HEK293 (cell line): Measurements from ENCODE around the gene MLN.
A peak's percentile ranks its signal among the peaks of the same experiment; 100 is the strongest.

Source experiments
- CTCF ChIA-PET: fragments of 350-600 bp; formaldehyde crosslinking; extraction: SDS; loops from one replicate; lab custom pipeline; 2021; ENCODE audit warnings: antibody characterized with exemption; lab: Yijun Ruan, JAX
- POLR2A ChIA-PET: fragments of 300-600 bp; formaldehyde crosslinking; extraction: SDS; loops from one replicate; lab custom pipeline; 2020; ENCODE audit warnings: antibody characterized with exemption, inconsistent platforms; lab: Yijun Ruan, JAX
- H3K27ac ChIP-seq: fragments of 200-500 bp; sonication (Bioruptor generic); 2 replicates; pipeline ENCODE4 v1.5.1; 2014; ENCODE audit warnings: low read depth, low read length, control low read depth, inconsistent platforms; ENCODE audit errors: extremely low read depth
- H3K36me3 ChIP-seq, 2 experiments: fragments of 200-500 bp in 1 of 2; sonication (Bioruptor generic) in 1 of 2; 1 replicate in 1 of 2; 2 replicates in 1 of 2; pipeline ENCODE4 v1.5.1; 2014 to 2017; ENCODE audit warnings: inconsistent platforms in 2 of 2, low read length in 2 of 2; ENCODE audit not compliant: control insufficient read depth in 2 of 2, insufficient read depth in 1 of 2
- H3K4me1 ChIP-seq: fragments of 200-500 bp; sonication (Bioruptor generic); 2 replicates; pipeline ENCODE4 v1.5.1; 2014; ENCODE audit warnings: mild to moderate bottlenecking, low read length, inconsistent platforms; ENCODE audit not compliant: control insufficient read depth, insufficient read depth
- H3K4me3 ChIP-seq: 2 replicates; pipeline ENCODE4 v1.5.1; 2011; ENCODE audit warnings: low read depth, mild to moderate bottlenecking, control low read depth, low read length, moderate library complexity
- H3K9me3 ChIP-seq: fragments of 200-500 bp; sonication (Bioruptor generic); 2 replicates; pipeline ENCODE4 v1.5.1; 2014; ENCODE audit warnings: low read depth, low read length, inconsistent platforms; ENCODE audit not compliant: control insufficient read depth, insufficient read depth
- BCL11A ChIP-seq: fragments of 450-650 bp; formaldehyde crosslinking; IDR thresholded peaks from 2 replicates; pipeline ENCODE4 v1.5.1; 2016; ENCODE audit warnings: low read depth, missing biosample characterization, missing genetic modification characterization
- GLIS2 ChIP-seq: fragments of 450-650 bp; formaldehyde crosslinking; IDR thresholded peaks from 2 replicates; pipeline ENCODE4 v1.5.1; 2016; ENCODE audit warnings: missing biosample characterization, missing genetic modification characterization
- HOXA7 ChIP-seq: sonication (generic); formaldehyde crosslinking; IDR thresholded peaks from 2 replicates; pipeline ENCODE4 v1.8.1; 2022; ENCODE audit warnings: missing genetic modification reagents, borderline replicate concordance
- HOXD13 ChIP-seq: sonication (generic); formaldehyde crosslinking; IDR thresholded peaks from 2 replicates; pipeline ENCODE4 v1.8.0; 2022; ENCODE audit warnings: missing genetic modification reagents, borderline replicate concordance
- SCRT2 ChIP-seq: fragments of 450-650 bp; formaldehyde crosslinking; IDR thresholded peaks from 2 replicates; pipeline ENCODE4 v1.5.1; 2016; ENCODE audit warnings: missing biosample characterization, missing genetic modification characterization
- TCF7L2 ChIP-seq: IDR thresholded peaks from 2 replicates; pipeline ENCODE4 v1.6.1; 2011; ENCODE audit warnings: low read depth, mild to moderate bottlenecking, inconsistent platforms, low read length, moderate library complexity, borderline replicate concordance
- ZBTB20 ChIP-seq: fragments of 450-650 bp; formaldehyde crosslinking; IDR thresholded peaks from 2 replicates; pipeline ENCODE4 v1.5.1; 2016; ENCODE audit warnings: missing biosample characterization, missing genetic modification characterization
- ZBTB7A ChIP-seq: fragments of 450-650 bp; formaldehyde crosslinking; IDR thresholded peaks from 2 replicates; pipeline ENCODE4 v1.5.1; 2016; ENCODE audit warnings: low read depth, missing biosample characterization, missing genetic modification characterization
- ZFHX2 ChIP-seq: fragments of 450-650 bp; formaldehyde crosslinking; conservative IDR thresholded peaks from 2 replicates; pipeline ENCODE4 v1.5.1; 2016; ENCODE audit warnings: missing biosample characterization, missing genetic modification characterization
- ZFP3 ChIP-seq: fragments of 450-650 bp; formaldehyde crosslinking; IDR thresholded peaks from 2 replicates; pipeline ENCODE4 v1.5.1; 2016; ENCODE audit warnings: low read depth, missing biosample characterization, missing genetic modification characterization
- ZNF214 ChIP-seq: fragments of 450-650 bp; formaldehyde crosslinking; IDR thresholded peaks from 2 replicates; pipeline ENCODE4 v1.5.1; 2017; ENCODE audit warnings: missing biosample characterization, mild to moderate bottlenecking, missing genetic modification characterization, borderline replicate concordance
- ZNF23 ChIP-seq: fragments of 450-650 bp; formaldehyde crosslinking; IDR thresholded peaks from 2 replicates; pipeline ENCODE4 v1.5.1; 2016; ENCODE audit warnings: missing biosample characterization, missing genetic modification characterization, borderline replicate concordance
- ZNF404 ChIP-seq: fragments of 450-650 bp; formaldehyde crosslinking; IDR thresholded peaks from 2 replicates; pipeline ENCODE4 v1.5.1; 2017; ENCODE audit warnings: missing biosample characterization, missing genetic modification characterization
- ZNF423 ChIP-seq: fragments of 450-650 bp; formaldehyde crosslinking; IDR thresholded peaks from 2 replicates; pipeline ENCODE4 v1.5.1; 2016; ENCODE audit warnings: missing biosample characterization, missing genetic modification characterization
- ZNF513 ChIP-seq: fragments of 450-650 bp; IDR thresholded peaks from 2 replicates; pipeline ENCODE4 v1.5.1; 2018; ENCODE audit warnings: missing biosample characterization, missing genetic modification characterization
- ZNF514 ChIP-seq: fragments of 450-650 bp; formaldehyde crosslinking; IDR thresholded peaks from 2 replicates; pipeline ENCODE4 v1.5.1; 2016; ENCODE audit warnings: missing biosample characterization, missing genetic modification characterization
- ZNF521 ChIP-seq: fragments of 450-650 bp; formaldehyde crosslinking; IDR thresholded peaks from 2 replicates; pipeline ENCODE4 v1.5.1; 2017; ENCODE audit warnings: missing biosample characterization, mild to moderate bottlenecking, missing genetic modification characterization
- ZNF548 ChIP-seq: fragments of 450-650 bp; formaldehyde crosslinking; IDR thresholded peaks from 2 replicates; pipeline ENCODE4 v1.5.1; 2016; ENCODE audit warnings: missing biosample characterization, missing genetic modification characterization
- TF ChIP-seq, protein P1 (sequence below): fragments of 450-650 bp; formaldehyde crosslinking; IDR thresholded peaks from 2 replicates; pipeline ENCODE4 v1.5.1; 2016; ENCODE audit warnings: missing biosample characterization, missing genetic modification characterization
- TF ChIP-seq, protein P2 (sequence below): fragments of 450-650 bp; formaldehyde crosslinking; IDR thresholded peaks from 2 replicates; pipeline ENCODE4 v1.5.1; 2016; ENCODE audit warnings: missing biosample characterization, missing genetic modification characterization
- TF ChIP-seq, protein P3 (sequence below): fragments of 450-650 bp; formaldehyde crosslinking; IDR thresholded peaks from 2 replicates; pipeline ENCODE4 v1.5.1; 2016; ENCODE audit warnings: missing biosample characterization, missing genetic modification characterization

MLN gene

DNA sequence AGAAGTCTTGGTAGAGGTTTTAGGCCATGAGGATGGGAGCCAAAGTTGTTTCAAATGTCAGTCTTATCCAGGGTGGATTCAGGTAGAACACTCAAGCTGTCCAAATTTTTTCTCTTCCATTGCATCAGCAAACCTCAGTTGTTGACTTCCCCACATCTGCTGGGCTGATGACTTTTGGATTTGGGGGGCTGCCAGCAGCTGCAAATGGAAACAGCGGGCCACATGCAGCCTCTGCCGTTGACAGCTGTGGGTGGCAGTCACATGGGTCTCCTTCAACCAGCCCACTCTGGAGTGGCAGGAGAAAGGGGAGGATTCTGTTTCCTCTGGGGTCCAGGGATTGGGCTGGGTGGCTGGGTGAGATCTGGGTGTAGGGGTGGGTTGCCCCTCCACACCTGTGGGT is 5.8 kb upstream of the MLN start:
- no peak overlapping the region for H3K27ac ChIP-seq
- H3K36me3 ChIP-seq, result no peaks in the 10 kb centered on the region
- H3K4me1 ChIP-seq, result no peaks in the 10 kb centered on the region
- ChIA-PET POLR2A (interaction anchor here (0.6 kb wide), 1 partner anchor 190 kb away, joined by 3 read pairs; no protein-coding TSS in a partner anchor), CTCF (no interaction called here)
- H3K9me3 ChIP-seq, result no peaks in the 10 kb centered on the region
- H3K4me3 ChIP-seq, result no peak overlapping the region
- TF ChIP-seq ZNF513 (tag by site-specific recombination) (no peak), ZFHX2 (tag by site-specific recombination) (peak; percentile 73)

DNA sequence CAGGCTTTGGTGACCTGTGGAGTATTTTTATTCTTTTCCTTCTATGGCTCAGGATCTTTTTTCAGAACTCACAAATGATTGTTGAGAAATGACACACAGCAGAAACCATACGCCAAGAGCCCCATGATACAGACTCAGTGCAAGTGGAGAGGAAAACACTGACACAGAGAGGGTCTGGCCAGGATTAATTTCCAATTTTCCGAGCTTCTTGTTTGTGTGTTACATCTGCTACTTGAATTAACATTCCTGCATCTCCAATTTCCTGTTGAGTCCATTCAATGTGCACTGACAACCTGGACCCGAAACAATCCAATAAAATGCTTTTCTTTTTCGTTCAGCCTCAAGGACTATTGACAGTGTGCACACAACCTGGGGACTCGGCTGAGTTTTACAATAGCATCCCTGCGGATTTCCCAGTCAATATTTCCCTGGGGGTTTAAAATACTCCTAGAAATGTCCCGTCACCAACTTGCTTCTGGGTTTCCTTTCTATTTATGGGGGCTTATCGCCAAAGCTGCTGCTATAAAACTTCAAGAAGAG is 4.9 kb upstream of the MLN start:
- CTCF ChIA-PET, result interaction anchor here (1.0 to 1.9 kb wide), 3 partner anchors 15 to 195 kb away, joined by 3 to 6 read pairs (median 6); no protein-coding TSS in a partner anchor
- POLR2A ChIA-PET, result no interaction called here
- Histone ChIP-seq H3K4me1 (no peaks in the 10 kb centered on the region), H3K9me3 (no peaks in the 10 kb centered on the region), H3K27ac (no peak overlapping the region), H3K4me3 (no peak overlapping the region), H3K36me3 (no peaks in the 10 kb centered on the region)
- TF ChIP-seq TCF7L2, result no peak
- TF ChIP-seq ZNF514 (tag by site-specific recombination), result no peak
- TF ChIP-seq, protein P1, sequence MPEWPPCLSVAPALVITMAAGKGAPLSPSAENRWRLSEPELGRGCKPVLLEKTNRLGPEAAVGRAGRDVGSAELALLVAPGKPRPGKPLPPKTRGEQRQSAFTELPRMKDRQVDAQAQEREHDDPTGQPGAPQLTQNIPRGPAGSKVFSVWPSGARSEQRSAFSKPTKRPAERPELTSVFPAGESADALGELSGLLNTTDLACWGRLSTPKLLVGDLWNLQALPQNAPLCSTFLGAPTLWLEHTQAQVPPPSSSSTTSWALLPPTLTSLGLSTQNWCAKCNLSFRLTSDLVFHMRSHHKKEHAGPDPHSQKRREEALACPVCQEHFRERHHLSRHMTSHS (tag by site-specific recombination), result no peak
- no peak for TF ChIP-seq ZBTB7A (tag by site-specific recombination)
- no peak for TF ChIP-seq BCL11A
- TF ChIP-seq ZNF521 (tag by site-specific recombination), result no peak
- TF ChIP-seq ZNF423 (tag by site-specific recombination), result no peak
- no peak for TF ChIP-seq HOXA7 (CRISPR knock-in tag)

DNA sequence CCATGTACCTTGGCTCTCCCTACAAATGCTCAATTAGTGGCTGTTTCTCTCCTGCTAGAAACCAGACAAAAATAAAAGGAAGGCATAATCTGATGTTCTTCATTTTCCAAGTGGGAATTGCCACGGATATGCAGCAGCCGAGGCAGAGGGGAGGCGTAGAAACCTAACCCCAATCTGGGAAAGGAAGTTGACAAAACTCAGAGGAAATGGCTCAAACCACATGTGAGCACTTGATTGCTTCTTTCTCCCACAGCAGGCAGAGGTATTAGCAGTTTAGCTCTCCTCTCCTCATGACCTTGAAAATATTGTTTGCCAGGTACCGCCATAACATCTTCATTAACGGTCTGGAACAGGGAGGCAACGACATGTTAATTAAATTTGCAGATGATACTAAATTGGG is 3.8 kb upstream of the MLN start:
- POLR2A ChIA-PET, result no interaction called here
- Histone ChIP-seq H3K4me3 (no peak overlapping the region), H3K9me3 (no peaks in the 10 kb centered on the region), H3K27ac (no peak overlapping the region), H3K4me1 (no peaks in the 10 kb centered on the region), H3K36me3 (no peaks in the 10 kb centered on the region)
- no peak for TF ChIP-seq SCRT2 (tag by site-specific recombination)
- no peak for TF ChIP-seq ZFP3
- no peak for TF ChIP-seq ZNF404 (tag by site-specific recombination)
- TF ChIP-seq HOXD13 (CRISPR knock-in tag), result no peak
- no peak for TF ChIP-seq ZNF23 (tag by site-specific recombination)
- no peak for TF ChIP-seq ZBTB20 (tag by site-specific recombination)
- TF ChIP-seq, protein P2, sequence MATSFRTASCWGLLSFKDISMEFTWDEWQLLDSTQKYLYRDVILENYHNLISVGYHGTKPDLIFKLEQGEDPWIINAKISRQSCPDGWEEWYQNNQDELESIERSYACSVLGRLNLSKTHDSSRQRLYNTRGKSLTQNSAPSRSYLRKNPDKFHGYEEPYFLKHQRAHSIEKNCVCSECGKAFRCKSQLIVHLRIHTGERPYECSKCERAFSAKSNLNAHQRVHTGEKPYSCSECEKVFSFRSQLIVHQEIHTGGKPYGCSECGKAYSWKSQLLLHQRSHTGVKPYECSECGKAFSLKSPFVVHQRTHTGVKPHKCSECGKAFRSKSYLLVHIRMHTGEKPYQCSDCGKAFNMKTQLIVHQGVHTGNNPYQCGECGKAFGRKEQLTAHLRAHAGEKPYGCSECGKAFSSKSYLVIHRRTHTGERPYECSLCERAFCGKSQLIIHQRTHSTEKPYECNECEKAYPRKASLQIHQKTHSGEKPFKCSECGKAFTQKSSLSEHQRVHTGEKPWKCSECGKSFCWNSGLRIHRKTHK (tag by site-specific recombination), result no peak
- TF ChIP-seq GLIS2 (tag by site-specific recombination), result no peak
- TF ChIP-seq, protein P3, sequence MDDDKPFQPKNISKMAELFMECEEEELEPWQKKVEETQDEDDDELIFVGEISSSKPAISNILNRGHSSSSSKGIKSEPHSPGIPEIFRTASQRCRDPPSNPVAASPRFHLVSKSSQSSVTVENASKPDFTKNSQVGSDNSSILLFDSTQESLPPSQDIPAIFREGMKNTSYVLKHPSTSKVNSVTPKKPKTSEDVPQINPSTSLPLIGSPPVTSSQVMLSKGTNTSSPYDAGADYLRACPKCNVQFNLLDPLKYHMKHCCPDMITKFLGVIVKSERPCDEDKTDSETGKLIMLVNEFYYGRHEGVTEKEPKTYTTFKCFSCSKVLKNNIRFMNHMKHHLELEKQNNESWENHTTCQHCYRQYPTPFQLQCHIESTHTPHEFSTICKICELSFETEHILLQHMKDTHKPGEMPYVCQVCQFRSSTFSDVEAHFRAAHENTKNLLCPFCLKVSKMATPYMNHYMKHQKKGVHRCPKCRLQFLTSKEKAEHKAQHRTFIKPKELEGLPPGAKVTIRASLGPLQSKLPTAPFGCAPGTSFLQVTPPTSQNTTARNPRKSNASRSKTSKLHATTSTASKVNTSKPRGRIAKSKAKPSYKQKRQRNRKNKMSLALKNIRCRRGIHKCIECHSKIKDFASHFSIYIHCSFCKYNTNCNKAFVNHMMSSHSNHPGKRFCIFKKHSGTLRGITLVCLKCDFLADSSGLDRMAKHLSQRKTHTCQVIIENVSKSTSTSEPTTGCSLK (tag by site-specific recombination), result no peak
- TF ChIP-seq ZNF214 (tag by site-specific recombination), result no peak
- no peak for TF ChIP-seq ZNF548 (tag by site-specific recombination)
- CTCF ChIA-PET, result interaction anchor here (0.6 to 1.9 kb wide), 2 partner anchors 13 to 37 kb away, joined by 3 to 6 read pairs; no protein-coding TSS in a partner anchor
